Astrocyte (in vitro differentiated cells and primary cell): ENCODE results near the gene TSC2.

Experiments
- EZH2 ChIP-seq: IDR thresholded peaks from 2 replicates; pipeline ENCODE4 v1.6.1; 2012; ENCODE audit warnings: mild to moderate bottlenecking, low read length, inconsistent platforms; ENCODE audit not compliant: insufficient read depth
- TF ChIP-seq, protein P1 (sequence below): IDR thresholded peaks from 2 replicates; pipeline ENCODE4 v1.5.1; 2011; ENCODE audit warnings: low read depth, mild to moderate bottlenecking, inconsistent platforms, low read length, moderate library complexity; ENCODE audit not compliant: insufficient read depth

DNA sequence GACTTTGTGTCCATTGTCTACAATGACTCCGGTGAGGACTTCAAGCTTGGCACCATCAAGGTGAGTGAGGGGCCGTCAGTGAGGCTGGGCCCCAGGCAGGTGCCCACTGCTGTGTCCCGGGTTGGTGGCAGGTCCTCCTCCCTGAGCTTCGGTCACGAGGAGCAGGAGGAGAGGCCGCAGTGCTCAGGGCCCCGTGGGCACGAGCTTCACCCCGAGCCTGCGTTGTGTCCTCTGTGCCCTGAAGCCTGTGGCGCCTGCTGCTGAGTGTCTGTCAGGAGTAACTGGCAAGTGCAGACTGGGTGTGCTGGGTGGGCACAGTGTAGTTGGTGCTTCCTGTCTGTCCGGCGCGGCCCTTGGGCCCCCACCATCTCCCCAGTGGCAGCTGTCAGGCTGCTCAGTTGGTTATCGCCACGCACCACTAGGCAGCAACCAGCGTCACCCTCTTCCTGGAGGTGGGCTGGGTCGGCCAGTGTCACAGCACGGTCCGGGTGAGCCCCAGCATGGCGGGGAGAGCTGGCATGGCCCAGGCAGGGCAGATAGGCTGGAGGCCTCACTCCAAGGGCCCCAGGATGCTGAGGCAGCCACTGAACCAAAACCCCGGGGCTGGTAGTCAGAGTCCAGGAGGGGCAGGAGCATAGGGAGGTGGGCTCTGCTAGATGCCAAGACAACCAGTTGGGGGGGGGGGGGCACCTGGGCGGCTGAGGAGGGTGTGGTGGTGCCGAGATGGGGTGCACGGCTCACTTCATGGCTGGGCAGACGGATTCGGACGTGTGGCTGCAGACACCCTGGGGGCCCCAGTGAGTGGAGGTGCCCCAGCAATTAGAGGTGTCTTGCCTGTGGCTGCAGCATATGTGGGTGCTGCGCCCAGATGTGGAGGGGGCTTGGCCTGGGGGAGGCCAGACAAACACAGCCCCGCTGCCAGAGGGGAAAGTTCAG lies 39.3 kb downstream of the TSC2 start:
- TF ChIP-seq, protein P1, sequence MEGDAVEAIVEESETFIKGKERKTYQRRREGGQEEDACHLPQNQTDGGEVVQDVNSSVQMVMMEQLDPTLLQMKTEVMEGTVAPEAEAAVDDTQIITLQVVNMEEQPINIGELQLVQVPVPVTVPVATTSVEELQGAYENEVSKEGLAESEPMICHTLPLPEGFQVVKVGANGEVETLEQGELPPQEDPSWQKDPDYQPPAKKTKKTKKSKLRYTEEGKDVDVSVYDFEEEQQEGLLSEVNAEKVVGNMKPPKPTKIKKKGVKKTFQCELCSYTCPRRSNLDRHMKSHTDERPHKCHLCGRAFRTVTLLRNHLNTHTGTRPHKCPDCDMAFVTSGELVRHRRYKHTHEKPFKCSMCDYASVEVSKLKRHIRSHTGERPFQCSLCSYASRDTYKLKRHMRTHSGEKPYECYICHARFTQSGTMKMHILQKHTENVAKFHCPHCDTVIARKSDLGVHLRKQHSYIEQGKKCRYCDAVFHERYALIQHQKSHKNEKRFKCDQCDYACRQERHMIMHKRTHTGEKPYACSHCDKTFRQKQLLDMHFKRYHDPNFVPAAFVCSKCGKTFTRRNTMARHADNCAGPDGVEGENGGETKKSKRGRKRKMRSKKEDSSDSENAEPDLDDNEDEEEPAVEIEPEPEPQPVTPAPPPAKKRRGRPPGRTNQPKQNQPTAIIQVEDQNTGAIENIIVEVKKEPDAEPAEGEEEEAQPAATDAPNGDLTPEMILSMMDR = no peak
- no peak for TF ChIP-seq EZH2
